Measurements from ENCODE around the gene BLOC1S4.
"Not testable (repeated sequence)": the region's sequence is repeated elsewhere in the genome, so short reads cannot be mapped to it uniquely, and the experiment has no call there.

BLOC1S4 gene

GRCh38 chr4:6724421-6725111, 8.6 kb downstream of the BLOC1S4 start:
- no peak for TF ChIP-seq CTCF (IDR thresholded peaks at IDR 0.05; ENCODE audit: low read depth, low read length)
- no peak overlapping the region for H3K4me3 ChIP-seq (ENCODE audit: low read depth, low read length)
- in situ Hi-C loops (cut with HindIII; ENCODE audit: low sequenced_read_pairs), result no loop called here
- peak; percentile 29 for DNase-seq (ENCODE audit: low read depth, low spot score)

- H3K4me3 ChIP-seq (ENCODE audit: low read depth, low read length); in situ Hi-C loops (cut with HindIII; ENCODE audit: low sequenced_read_pairs); DNase-seq (ENCODE audit: low read depth, low spot score): not testable (repeated sequence)
These were observed 9.5 kb downstream of the BLOC1S4 start for GRCh38 chr4:6725427-6725961.

GRCh38 chr4:6727081-6727942, 11.3 kb downstream of the BLOC1S4 start:
- peak; percentile 73 for DNase-seq (ENCODE audit: low read depth, low spot score)
- in situ Hi-C loops (cut with HindIII; ENCODE audit: low sequenced_read_pairs), result no loop called here
- no peak for TF ChIP-seq CTCF (IDR thresholded peaks at IDR 0.05; ENCODE audit: low read depth, low read length)
- no peak overlapping the region for H3K4me3 ChIP-seq (ENCODE audit: low read depth, low read length)

- TF ChIP-seq CTCF (IDR thresholded peaks at IDR 0.05; ENCODE audit: low read depth, low read length), result no peak
- in situ Hi-C loops (cut with HindIII; ENCODE audit: low sequenced_read_pairs), result no loop called here
- peak; percentile 34 for DNase-seq (ENCODE audit: low read depth, low spot score)
- no peak overlapping the region for H3K4me3 ChIP-seq (ENCODE audit: low read depth, low read length)
These were observed 11.9 kb downstream of the BLOC1S4 start for GRCh38 chr4:6727943-6728250.

- in situ Hi-C loops (cut with HindIII; ENCODE audit: low sequenced_read_pairs), result no loop called here
- H3K4me3 ChIP-seq (ENCODE audit: low read depth, low read length), result no peak overlapping the region
- no peak for DNase-seq (ENCODE audit: low read depth, low spot score)
- no peak for TF ChIP-seq CTCF (IDR thresholded peaks at IDR 0.05; ENCODE audit: low read depth, low read length)
These were observed 12.5 kb downstream of the BLOC1S4 start for GRCh38 chr4:6728320-6729029.

GRCh38 chr4:6730603-6731317, 14.8 kb downstream of the BLOC1S4 start:
- TF ChIP-seq CTCF (IDR thresholded peaks at IDR 0.05; ENCODE audit: low read depth, low read length), result no peak
- in situ Hi-C loops (cut with HindIII; ENCODE audit: low sequenced_read_pairs), result no loop called here
- H3K4me3 ChIP-seq (ENCODE audit: low read depth, low read length), result no peak overlapping the region
- DNase-seq (ENCODE audit: low read depth, low spot score), result no peak

Measured in astrocyte of the spinal cord (primary cell).